Measurements from ENCODE around the gene KLC3. TPM values are rescaled to one million over a fixed set of nuclear protein-coding genes. Genes with fewer than 3 reads are reported as not detected.

The KLC3 gene
- polyA plus RNA-seq, 1 of the 3 experiments (the other 2 are of a cell fraction): 1.2 TPM

DNA sequence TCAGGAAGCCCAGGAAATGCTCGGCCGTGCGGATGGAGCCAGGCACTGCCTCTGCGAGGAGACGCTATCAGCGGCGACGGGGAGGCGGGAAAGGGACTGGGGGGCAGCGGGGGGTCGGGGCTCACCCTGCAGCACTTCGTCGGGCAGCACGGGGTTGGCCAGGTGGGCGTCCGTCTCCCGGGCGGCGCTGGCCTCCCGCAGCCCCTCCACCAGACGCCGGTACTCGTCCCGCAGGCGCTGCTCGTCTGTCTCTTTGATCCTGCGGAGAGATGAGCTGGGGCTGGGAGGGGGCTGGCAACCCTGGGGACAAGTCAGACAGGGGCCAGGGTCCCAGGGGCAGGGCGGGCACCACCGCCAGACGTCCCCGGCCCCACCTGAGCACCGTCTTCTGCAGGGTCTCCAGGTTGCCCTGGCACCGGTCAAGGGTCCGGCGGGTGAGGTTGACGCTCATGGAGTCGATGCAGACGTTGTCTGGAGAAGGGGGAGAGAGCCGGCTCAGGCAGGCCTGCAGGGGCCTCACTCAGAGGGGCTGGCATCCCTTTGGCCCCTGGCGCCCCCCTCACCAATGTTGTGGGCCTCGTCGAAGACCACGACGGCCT lies 23.4 kb downstream of the KLC3 start:
- Histone ChIP-seq H3K27ac (ENCODE audit: low read depth in 2 of 2, low read length in 1 of 2) (no peak overlapping the region), H3K36me3 (replicated peaks in 1 of 2; ENCODE audit: control insufficient read depth in 1 of 2, insufficient read depth in 2 of 2, low read length in 1 of 2) (peaks cover 17 to 28% of the 10 kb centered on the region in 2 experiments), H3K9me2 (no peaks in the 10 kb centered on the region), H3K4me2 (no peak overlapping the region), H4K20me1 (ENCODE audit: insufficient read depth) (no peaks in the 10 kb centered on the region), H3K4me3 (ENCODE audit: low read depth in 2 of 2, low read length in 1 of 2) (no peak overlapping the region), H3F3A (replicated peaks; ENCODE audit: insufficient read depth) (no peaks in the 10 kb centered on the region), H3K4me1 (ENCODE audit: control insufficient read depth in 1 of 2, insufficient read depth in 2 of 2, low read depth in 1 of 2, low read length in 1 of 2) (peaks cover 0 to 2% of the 10 kb centered on the region in 2 experiments; a peak in 1 of 4 replicates), H3K79me2 (ENCODE audit: insufficient read depth) (peaks cover 33% of the 10 kb centered on the region), H3K9me3 (no peaks in the 10 kb centered on the region), H2AFZ (ENCODE audit: low read depth) (no peak overlapping the region), H3K27me3 (ENCODE audit: insufficient read depth) (no peaks in the 10 kb centered on the region), H3K9ac (no peak overlapping the region)
- 96% methylated on average over 20 of the region's 44 CpGs for WGBS (ENCODE audit: low lambda C conversion rate)
- CTCF ChIA-PET: no interaction called here
- TF ChIP-seq RAD21 (IDR thresholded peaks at IDR 0.05; ENCODE audit: low read length) (no peak), FOXJ3 (CRISPR knock-in tag; IDR thresholded peaks at IDR 0.05) (no peak), TEAD4 (IDR thresholded peaks at IDR 0.05; ENCODE audit: borderline replicate concordance, insufficient read depth) (no peak), RCOR1 (IDR thresholded peaks at IDR 0.05; ENCODE audit: low read length) (no peak), ELF1 (IDR thresholded peaks at IDR 0.05) (no peak), MXI1 (IDR thresholded peaks at IDR 0.05; ENCODE audit: low read depth, low read length) (no peak), YY1 (IDR thresholded peaks at IDR 0.05; ENCODE audit: low read depth) (no peak), RXRA (IDR thresholded peaks at IDR 0.05; ENCODE audit: borderline replicate concordance, low read depth) (no peak), ZBTB33 (IDR thresholded peaks at IDR 0.05; ENCODE audit: borderline replicate concordance, low read depth) (no peak)
- TF ChIP-seq, protein P1, sequence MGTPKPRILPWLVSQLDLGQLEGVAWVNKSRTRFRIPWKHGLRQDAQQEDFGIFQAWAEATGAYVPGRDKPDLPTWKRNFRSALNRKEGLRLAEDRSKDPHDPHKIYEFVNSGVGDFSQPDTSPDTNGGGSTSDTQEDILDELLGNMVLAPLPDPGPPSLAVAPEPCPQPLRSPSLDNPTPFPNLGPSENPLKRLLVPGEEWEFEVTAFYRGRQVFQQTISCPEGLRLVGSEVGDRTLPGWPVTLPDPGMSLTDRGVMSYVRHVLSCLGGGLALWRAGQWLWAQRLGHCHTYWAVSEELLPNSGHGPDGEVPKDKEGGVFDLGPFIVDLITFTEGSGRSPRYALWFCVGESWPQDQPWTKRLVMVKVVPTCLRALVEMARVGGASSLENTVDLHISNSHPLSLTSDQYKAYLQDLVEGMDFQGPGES (IDR thresholded peaks at IDR 0.05; ENCODE audit: low read depth, low read length): no peak
- DNase-seq: no peak
- POLR2A ChIA-PET: no interaction called here

GRCh38 chr19:45364696-45365095 lies 24.1 kb downstream of the KLC3 start:
- H3K27ac ChIP-seq (ENCODE audit: low read depth in 2 of 2, low read length in 1 of 2): no peak overlapping the region
- no peaks in the 10 kb centered on the region for H4K20me1 ChIP-seq (ENCODE audit: insufficient read depth)
- H3K27me3 ChIP-seq (ENCODE audit: insufficient read depth): no peaks in the 10 kb centered on the region
- H3K9ac ChIP-seq: no peak overlapping the region
- no peak for DNase-seq
- H2AFZ ChIP-seq (ENCODE audit: low read depth): no peak overlapping the region
- H3K9me3 ChIP-seq: no peaks in the 10 kb centered on the region
- H3K4me1 ChIP-seq (ENCODE audit: control insufficient read depth in 1 of 2, insufficient read depth in 2 of 2, low read depth in 1 of 2, low read length in 1 of 2): peaks cover 3 to 4% of the 10 kb centered on the region in 2 experiments; a peak in 1 of 4 replicates
- ChIA-PET POLR2A (no interaction called here), CTCF (interaction anchor here (1.0 kb wide), 1 partner anchor 118 kb away, joined by 3 read pairs; no protein-coding TSS in a partner anchor)
- 86% methylated on average over 10 of the region's 12 CpGs for WGBS (ENCODE audit: low lambda C conversion rate)
- no peaks in the 10 kb centered on the region for H3K9me2 ChIP-seq
- H3K79me2 ChIP-seq (ENCODE audit: insufficient read depth): peaks cover 40% of the 10 kb centered on the region
- H3K4me2 ChIP-seq: no peak overlapping the region
- no peaks in the 10 kb centered on the region for H3F3A ChIP-seq (replicated peaks; ENCODE audit: insufficient read depth)
- peaks cover 17 to 23% of the 10 kb centered on the region in 2 experiments for H3K36me3 ChIP-seq (replicated peaks in 1 of 2; ENCODE audit: control insufficient read depth in 1 of 2, insufficient read depth in 2 of 2, low read length in 1 of 2)
- H3K4me3 ChIP-seq (ENCODE audit: low read depth in 2 of 2, low read length in 1 of 2): no peak overlapping the region
- TF ChIP-seq JUND (IDR thresholded peaks at IDR 0.05): no peak
- no peak for TF ChIP-seq EP300 (IDR thresholded peaks at IDR 0.05; ENCODE audit: borderline replicate concordance in 1 of 2, low read depth in 1 of 2, low read length in 1 of 2)
- TF ChIP-seq MXI1 (IDR thresholded peaks at IDR 0.05; ENCODE audit: low read depth, low read length): no peak
- TF ChIP-seq ZBTB33 (IDR thresholded peaks at IDR 0.05; ENCODE audit: borderline replicate concordance, low read depth): no peak
- TF ChIP-seq SMC3 (IDR thresholded peaks at IDR 0.05; ENCODE audit: low read depth, low read length): no peak
- TF ChIP-seq FOXM1 (IDR thresholded peaks at IDR 0.05; ENCODE audit: low read depth): no peak
- TF ChIP-seq, protein P2, sequence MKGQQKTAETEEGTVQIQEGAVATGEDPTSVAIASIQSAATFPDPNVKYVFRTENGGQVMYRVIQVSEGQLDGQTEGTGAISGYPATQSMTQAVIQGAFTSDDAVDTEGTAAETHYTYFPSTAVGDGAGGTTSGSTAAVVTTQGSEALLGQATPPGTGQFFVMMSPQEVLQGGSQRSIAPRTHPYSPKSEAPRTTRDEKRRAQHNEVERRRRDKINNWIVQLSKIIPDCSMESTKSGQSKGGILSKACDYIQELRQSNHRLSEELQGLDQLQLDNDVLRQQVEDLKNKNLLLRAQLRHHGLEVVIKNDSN (IDR thresholded peaks at IDR 0.05; ENCODE audit: borderline replicate concordance, low read depth): no peak
- TF ChIP-seq PBX3 (IDR thresholded peaks at IDR 0.05): no peak
- no peak for TF ChIP-seq FOXJ3 (CRISPR knock-in tag; IDR thresholded peaks at IDR 0.05)
- no peak for TF ChIP-seq GABPA (IDR thresholded peaks at IDR 0.05; ENCODE audit: low read depth)
- TF ChIP-seq RXRA (IDR thresholded peaks at IDR 0.05; ENCODE audit: borderline replicate concordance, low read depth): no peak
- no peak for TF ChIP-seq RAD21 (IDR thresholded peaks at IDR 0.05; ENCODE audit: low read length)
- no peak for TF ChIP-seq NFIC (IDR thresholded peaks at IDR 0.05; ENCODE audit: borderline replicate concordance)
- TF ChIP-seq TAF1 (IDR thresholded peaks at IDR 0.05; ENCODE audit: borderline replicate concordance, low read depth, low read length): no peak

Data from SK-N-SH (cell line).